Measurements from ENCODE around the gene GPR82. TPM values are rescaled to one million over a fixed set of nuclear protein-coding genes. Genes with fewer than 3 reads are reported as not detected.
"Not testable (repeated sequence)": the region's sequence is repeated elsewhere in the genome, so short reads cannot be mapped to it uniquely, and the experiment has no call there.

The GPR82 gene
- not detected in 3 replicates for polyA plus RNA-seq
- polyA plus RNA-seq (2011; ENCODE audit: low read depth): not detected
- polyA plus RNA-seq (2011; cell fraction: cytosol; rRNA removed): not detected in 2 replicates
- polyA plus RNA-seq (2011; cell fraction: nucleus; rRNA removed): not detected in 2 replicates
- 0.06 TPM in 1 of 2 replicates, not detected in the other for polyA plus RNA-seq (2012; ENCODE audit: low replicate concordance)
- polyA minus RNA-seq: 0.06 TPM in 1 of 3 replicates, not detected in the others
- not detected for polyA minus RNA-seq (2011; cell fraction: cytosol; rRNA and poly(A)+ RNA removed)
- polyA minus RNA-seq (2011; cell fraction: nucleus; rRNA and poly(A)+ RNA removed): not detected in 2 replicates

GRCh38 chrX:41723826-41724225 lies at the start of gene GPR82:
Gene GPR82, plus strand, starts transcription at chrX:41724181. Its CDS starts 2,846 bp downstream, at chrX:41727027.
- no peaks in the 10 kb centered on the region for H3K27me3 ChIP-seq (ENCODE audit: control insufficient read depth, extremely low read depth, insufficient read depth, low read length)
- H3K4me2 ChIP-seq (ENCODE audit: control insufficient read depth, extremely low read depth, insufficient read depth, low read depth, low read length): no peak within 1 kb of the TSS
- no peak within 1 kb of the TSS for H3K27ac ChIP-seq (ENCODE audit: control insufficient read depth, insufficient read depth, low read length)
- no peaks in the 10 kb centered on the region for H3K36me3 ChIP-seq (ENCODE audit: control insufficient read depth in 2 of 2, extremely low read depth in 1 of 2, insufficient read depth in 2 of 2, low read length in 2 of 2)
- TF ChIP-seq CTCF (optimal IDR thresholded peaks at IDR 0.05 in 1 of 3, IDR thresholded peaks at IDR 0.05 in 1 of 3, conservative IDR thresholded peaks at IDR 0.05 in 1 of 3; ENCODE audit: extremely low read depth in 1 of 3, insufficient read depth in 2 of 3, low read length in 3 of 3) (no peak), EZH2 (IDR thresholded peaks at IDR 0.05; ENCODE audit: low read length) (no peak)
- H3K9ac ChIP-seq (ENCODE audit: control insufficient read depth, extremely low read depth, insufficient read depth, low read length): no peak within 1 kb of the TSS
- H3K79me2 ChIP-seq (ENCODE audit: control insufficient read depth, insufficient read depth, low read length): no peaks in the 10 kb centered on the region
- DNase-seq (ENCODE audit: low read depth, low spot score): no peak
- no peak within 1 kb of the TSS for H3K4me3 ChIP-seq (ENCODE audit: control insufficient read depth in 2 of 3, extremely low read depth in 1 of 3, insufficient read depth in 2 of 3, low read depth in 1 of 3, low read length in 3 of 3)
- H3K9me3 ChIP-seq (ENCODE audit: control insufficient read depth, low read depth, low read length): no peaks in the 10 kb centered on the region
- no peaks in the 10 kb centered on the region for H3K4me1 ChIP-seq (ENCODE audit: control insufficient read depth, extremely low read depth, insufficient read depth, low read length)
- H2AFZ ChIP-seq (ENCODE audit: control insufficient read depth, low read length): no peak within 1 kb of the TSS
- FAIRE-seq: no peak
- no peaks in the 10 kb centered on the region for H3K9me1 ChIP-seq (ENCODE audit: control insufficient read depth, extremely low read depth, insufficient read depth, low read length)
- H4K20me1 ChIP-seq (ENCODE audit: control insufficient read depth, extremely low read depth, insufficient read depth, low read length): no peaks in the 10 kb centered on the region
- dilution Hi-C loops (cut with MboI; ENCODE audit: extremely low pct_ligation_motif_present, low sequenced_read_pairs): no loop called here

- H3K4me1 ChIP-seq (ENCODE audit: control insufficient read depth, extremely low read depth, insufficient read depth, low read length); H3K27me3 ChIP-seq (ENCODE audit: control insufficient read depth, extremely low read depth, insufficient read depth, low read length); H3K79me2 ChIP-seq (ENCODE audit: control insufficient read depth, insufficient read depth, low read length); H3K9me3 ChIP-seq (ENCODE audit: control insufficient read depth, low read depth, low read length); H3K9ac ChIP-seq (ENCODE audit: control insufficient read depth, extremely low read depth, insufficient read depth, low read length); H3K9me1 ChIP-seq (ENCODE audit: control insufficient read depth, extremely low read depth, insufficient read depth, low read length); dilution Hi-C loops (cut with MboI; ENCODE audit: extremely low pct_ligation_motif_present, low sequenced_read_pairs); H2AFZ ChIP-seq (ENCODE audit: control insufficient read depth, low read length); DNase-seq (ENCODE audit: low read depth, low spot score); H3K4me2 ChIP-seq (ENCODE audit: control insufficient read depth, extremely low read depth, insufficient read depth, low read depth, low read length); H3K4me3 ChIP-seq (ENCODE audit: control insufficient read depth in 2 of 3, extremely low read depth in 1 of 3, insufficient read depth in 2 of 3, low read depth in 1 of 3, low read length in 3 of 3); H4K20me1 ChIP-seq (ENCODE audit: control insufficient read depth, extremely low read depth, insufficient read depth, low read length); H3K27ac ChIP-seq (ENCODE audit: control insufficient read depth, insufficient read depth, low read length); H3K36me3 ChIP-seq (ENCODE audit: control insufficient read depth in 2 of 2, extremely low read depth in 1 of 2, insufficient read depth in 2 of 2, low read length in 2 of 2); FAIRE-seq: not testable (repeated sequence)
Observed at GRCh38 chrX:41676361-41676760, 47.6 kb upstream of the GPR82 start.
